ENCODE measurements around the gene NHSL2.

DNA sequence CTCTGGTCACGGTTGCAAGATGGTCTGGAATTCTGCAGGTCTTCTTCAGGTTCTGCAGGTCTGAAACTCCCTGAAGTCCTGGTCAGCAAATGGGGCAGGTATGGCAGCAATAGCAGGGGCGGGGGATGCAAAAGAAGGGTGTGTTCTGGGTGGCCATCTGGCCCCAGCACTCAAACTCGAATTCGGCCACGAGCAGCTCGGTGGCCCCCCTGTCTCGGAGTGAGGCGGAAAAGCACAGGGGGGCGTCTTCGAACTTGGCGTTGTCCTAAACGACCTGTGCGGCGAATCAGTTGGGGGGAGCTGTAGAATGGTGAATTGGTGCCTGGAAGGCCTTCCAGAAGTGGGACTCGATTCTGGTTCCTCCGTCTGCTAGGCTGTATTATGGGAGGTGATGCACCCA, 219.0 kb downstream of the NHSL2 start:
- TF ChIP-seq, protein P1, sequence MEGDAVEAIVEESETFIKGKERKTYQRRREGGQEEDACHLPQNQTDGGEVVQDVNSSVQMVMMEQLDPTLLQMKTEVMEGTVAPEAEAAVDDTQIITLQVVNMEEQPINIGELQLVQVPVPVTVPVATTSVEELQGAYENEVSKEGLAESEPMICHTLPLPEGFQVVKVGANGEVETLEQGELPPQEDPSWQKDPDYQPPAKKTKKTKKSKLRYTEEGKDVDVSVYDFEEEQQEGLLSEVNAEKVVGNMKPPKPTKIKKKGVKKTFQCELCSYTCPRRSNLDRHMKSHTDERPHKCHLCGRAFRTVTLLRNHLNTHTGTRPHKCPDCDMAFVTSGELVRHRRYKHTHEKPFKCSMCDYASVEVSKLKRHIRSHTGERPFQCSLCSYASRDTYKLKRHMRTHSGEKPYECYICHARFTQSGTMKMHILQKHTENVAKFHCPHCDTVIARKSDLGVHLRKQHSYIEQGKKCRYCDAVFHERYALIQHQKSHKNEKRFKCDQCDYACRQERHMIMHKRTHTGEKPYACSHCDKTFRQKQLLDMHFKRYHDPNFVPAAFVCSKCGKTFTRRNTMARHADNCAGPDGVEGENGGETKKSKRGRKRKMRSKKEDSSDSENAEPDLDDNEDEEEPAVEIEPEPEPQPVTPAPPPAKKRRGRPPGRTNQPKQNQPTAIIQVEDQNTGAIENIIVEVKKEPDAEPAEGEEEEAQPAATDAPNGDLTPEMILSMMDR (conservative IDR thresholded peaks at IDR 0.05) = no peak
- TF ChIP-seq EZH2 (IDR thresholded peaks at IDR 0.05; ENCODE audit: low read depth) = no peak

Measured in PC-9 (cell line).